ENCODE results near the gene CHURC1.

Gene CHURC1

DNA sequence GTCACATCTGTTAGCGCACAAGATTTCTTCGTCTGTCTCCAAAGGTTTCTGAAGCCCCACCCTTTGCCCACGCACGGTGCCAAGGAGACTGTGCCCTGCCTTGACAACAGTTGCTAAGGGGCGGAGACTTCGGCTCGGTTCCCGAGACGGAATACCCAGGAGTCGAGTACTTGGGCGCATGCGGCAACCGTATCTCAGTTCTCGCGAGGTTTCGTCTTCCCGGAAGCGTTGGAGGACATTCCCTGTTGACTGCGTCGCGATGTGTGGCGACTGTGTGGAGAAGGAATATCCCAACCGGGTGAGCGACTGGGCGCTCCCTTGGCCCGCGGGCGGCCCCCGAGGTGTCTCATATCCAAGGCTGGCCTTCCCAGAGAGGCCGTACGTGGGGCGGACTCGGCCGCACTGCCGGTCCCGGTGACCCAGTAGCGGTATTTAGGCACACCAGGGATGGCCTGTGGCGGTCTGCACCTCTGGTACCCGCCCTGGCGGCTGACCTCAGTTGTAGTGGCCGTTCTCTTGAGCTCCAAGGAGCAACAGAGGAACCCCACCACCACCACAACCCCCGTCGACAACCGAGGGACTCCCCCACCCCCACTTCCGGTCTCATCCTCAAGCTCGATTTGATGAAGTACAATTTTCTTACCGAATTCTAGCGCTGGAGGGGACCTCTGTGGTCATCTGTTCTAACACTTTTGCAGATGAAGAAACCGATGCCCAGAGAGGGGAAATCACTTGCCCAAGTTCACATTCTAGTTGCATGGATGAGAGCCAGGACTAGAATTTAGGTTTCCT, at the start of gene CHURC1:
CHURC1 (plus strand) TSS at position 219 of the 792 bp plus-strand sequence; CDS start at position 260, 41 bp downstream.
- peak; percentile 97 for DNase-seq

DNA sequence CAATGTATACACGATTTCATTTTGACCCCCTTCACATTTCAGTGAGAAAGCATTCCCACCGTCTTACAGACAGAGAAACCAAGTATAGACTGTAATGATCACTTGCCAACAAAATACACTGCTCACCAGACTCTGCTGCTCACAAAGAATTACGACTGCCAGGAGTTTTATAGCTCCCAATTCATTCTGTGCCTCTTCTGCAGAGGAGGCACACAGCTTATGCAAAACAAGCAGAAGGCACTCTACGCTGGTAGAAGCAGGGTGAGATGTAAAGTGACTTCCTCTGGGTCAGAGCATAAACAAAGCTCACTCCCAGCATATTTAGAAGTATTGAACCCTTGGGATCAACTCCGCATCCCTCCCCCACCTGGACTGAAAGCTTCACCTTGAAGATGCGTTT, 49.1 kb upstream of the CHURC1 start:
- DNase-seq = no peak

DNA sequence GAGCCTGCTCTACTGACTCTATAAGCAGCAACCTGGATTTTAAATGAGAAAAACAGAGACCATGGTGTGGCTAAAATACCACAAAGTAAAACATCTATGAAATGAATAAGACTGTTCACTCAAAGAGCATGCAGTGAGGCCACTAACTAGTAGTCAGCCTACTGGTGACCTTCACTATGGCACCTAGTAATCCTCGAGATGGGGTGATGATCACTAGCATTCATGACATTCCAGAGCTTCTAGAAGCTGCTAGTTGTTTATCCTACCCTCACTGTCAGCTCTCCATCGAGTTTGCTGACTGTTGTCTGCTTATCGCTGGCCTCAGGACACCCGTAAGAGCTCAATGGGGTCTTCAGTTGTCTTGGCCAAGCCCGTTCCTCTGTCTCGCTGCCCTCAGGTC, 48.3 kb upstream of the CHURC1 start:
- no peak for DNase-seq

DNA sequence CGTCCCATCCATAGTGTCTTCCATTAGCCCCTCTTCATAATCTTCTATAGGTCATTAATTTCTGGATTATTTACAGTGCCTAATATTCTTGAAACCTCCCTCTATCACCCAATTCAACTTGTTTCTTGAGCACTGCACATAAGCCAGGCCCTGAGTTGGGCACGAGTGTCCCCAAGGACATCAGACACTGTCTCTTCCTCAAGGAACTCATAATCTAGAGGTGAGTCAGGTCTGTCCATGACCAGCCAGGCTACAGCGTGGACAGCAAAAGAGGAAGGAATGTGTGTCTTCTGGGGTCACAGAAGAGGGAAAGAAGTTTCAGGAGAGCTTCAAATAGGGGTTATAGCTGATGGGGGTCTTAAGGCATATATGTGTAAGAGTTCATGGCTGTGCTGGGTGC, 47.1 kb upstream of the CHURC1 start:
- DNase-seq = no peak

DNA sequence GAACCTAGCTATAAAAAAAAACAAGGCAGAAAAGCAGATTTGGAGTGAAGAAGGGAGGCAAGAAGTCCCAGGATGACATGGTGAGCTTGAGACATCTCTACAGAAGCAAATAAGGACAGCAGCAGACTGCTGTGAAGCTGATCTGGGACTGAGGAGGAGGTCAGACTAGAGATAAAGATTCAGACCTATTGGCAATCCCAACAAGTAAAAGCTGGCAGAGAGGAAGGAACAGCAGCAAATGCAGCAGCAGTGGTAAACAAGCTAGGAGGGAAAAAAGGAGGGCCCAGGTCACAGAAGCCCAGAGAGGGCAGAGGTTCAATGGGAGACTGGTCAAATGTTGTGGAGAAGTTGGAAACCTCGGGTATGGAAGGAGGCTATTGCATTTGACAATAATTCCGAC, 45.9 kb upstream of the CHURC1 start:
- no peak for DNase-seq

DNA sequence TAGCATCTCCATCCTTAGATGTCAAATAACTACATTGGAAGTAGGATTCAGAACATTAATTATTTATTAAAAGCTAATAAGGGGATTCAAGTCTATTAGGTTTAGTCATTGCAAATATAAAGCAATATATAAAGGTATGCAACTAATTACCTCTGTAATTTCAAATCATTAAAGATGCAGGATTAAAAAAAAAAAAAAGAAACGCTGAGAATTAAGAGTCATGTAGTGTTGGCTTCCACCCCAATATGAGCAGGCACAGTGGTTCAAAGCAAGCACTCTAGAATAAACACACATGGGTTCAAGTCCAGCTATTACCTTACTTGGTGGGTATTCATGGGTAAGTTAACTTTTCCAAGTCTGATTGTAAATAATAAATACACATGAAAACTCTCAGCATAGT, 45.4 kb upstream of the CHURC1 start:
- DNase-seq = no peak

DNA sequence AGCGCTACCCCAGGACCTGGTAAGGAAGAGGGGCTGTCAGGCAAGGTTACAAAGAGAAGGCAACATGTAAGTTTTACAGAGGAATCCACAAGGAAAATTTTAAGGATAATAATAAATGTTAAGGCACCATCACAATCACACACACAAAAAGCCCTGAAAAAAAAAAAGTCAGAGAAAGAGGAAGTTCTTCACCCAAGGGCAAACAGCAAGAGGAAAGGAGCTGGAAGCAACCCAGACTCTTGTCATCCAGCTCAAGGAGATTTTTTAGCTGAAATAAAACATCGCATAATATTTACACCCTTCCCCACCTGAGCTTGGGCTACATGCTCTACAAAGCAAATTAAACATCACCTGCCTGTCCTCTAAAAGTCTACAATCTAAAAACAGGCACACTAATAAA, 44.1 kb upstream of the CHURC1 start:
- no peak for DNase-seq

DNA sequence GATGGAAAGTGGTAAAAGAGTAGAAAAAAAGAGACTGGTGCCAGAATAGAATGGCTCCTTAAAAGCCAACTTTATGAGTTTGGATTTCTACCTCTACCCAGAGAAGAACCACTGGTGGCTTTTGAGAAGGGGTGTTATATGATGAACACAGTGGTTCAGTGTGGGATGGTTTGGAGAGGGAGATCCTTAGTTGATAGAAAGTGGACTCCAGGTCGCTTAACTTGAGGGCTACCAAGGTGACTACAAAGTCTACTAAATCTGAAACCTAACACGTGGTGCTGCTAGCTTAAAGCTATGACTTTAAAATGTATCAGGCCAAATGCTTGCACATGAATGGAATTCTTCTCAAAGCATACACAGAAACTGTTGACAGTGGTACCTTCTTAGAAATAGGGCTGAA, 42.9 kb upstream of the CHURC1 start:
- DNase-seq = no peak

DNA sequence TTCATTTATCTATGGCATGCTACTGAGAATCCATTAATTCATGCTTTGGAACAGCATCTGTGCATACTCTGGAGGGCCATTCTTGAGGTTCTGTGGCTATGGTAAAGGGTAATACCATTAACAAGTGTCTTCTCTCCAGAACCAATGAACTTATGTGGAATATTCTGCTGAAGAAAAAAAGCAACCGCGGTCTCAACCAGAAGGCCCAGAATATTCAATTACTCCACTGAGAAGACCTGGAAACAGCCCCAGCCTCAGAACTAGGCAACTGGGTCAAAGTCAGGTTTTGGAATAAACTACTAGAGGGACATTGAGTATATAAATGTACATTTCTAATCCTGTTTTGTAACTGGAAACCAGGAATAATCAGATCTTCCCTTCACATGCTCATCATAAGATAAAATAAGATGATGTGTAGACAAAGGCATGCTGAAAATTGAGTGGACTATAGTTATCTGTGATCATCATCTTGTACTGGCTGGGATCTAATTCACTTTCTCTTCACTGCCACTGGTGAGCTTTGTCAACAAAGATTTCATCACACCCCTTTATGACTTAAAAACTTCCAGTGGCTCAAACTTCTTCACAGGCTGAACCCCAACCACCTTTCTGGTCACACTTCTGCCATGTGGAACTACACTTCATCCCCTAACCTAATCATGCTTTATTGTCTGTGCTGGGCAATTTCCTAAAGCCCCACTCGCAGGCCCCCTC, 40.6 kb upstream of the CHURC1 start:
- DNase-seq = no peak

DNA sequence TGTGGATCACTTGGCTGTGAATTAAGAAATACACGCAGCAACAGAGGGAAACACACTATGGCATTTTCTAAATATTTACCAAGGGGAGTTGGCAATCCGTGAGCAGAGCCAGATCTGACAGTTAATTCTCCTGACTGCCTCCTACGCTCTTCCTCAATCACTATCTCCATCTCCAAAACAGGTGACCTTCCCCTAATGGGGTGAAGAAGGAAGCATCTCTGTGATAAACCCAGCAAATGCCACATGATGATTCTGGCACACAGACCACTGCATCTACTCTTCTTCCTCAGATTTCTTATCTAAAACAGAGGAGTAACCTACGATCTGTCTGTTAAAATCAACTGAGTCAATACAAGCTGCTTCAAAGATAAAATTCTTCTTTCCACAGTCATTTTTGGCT, 38.9 kb upstream of the CHURC1 start:
- no peak for DNase-seq

DNA sequence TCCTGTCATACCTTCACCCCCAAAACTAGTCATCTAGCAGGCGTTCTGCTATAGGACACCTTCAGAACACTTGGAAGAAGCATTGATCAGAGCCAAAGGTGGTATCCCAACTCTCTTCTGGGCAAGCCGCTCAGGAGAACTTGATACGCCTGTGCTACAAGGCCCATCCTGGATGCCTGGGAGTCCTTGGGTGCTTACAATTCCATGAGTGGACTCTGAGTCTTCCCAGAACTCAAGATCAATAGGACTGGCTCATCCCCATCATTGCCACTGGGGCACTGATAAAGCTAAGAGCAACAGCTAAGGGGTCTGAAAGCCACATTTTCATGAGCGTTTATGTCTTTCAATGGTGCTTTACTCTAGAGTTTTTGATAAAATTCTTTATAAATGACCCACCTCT, 36.4 kb upstream of the CHURC1 start:
- no peak for DNase-seq

DNA sequence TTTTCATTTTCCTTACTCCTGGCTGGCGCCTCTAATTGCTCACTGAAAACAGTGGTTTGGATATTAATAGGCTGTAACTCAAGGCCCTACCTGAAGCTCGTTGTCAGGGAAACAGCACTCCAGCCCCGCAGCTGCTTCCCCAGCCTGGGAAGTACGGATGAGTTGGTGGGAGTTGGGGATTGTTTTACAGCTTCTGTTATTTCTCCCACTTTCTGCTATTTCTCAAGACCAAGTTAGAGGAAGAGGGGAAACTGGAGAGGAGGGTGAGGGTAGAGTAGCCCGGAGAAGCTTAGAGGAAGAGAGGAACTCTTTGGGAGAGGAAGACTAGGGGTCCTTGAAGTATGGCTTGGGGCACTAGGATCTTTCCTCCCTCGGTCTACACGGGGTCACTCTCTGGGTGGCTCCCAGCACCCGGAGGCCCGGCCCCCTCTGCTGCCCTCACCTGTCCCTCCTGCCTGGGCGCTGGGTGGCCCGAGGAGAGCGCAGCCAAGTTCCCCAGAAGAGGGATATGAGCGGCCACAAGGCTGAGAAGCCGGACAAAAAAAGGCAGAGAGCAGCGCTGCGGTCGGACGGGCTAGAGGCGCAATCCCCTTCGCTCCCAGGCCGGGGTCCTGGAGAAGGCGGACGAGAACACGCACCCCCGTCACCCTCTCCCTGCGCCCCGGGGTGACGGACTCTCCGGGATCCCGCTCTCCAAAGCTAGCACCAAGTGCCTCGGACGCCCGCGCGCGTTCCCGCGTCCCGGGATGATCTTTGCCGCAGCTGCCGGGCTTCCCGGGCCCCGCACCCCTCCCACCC, 35.2 kb upstream of the CHURC1 start:
- no peak for DNase-seq

DNA sequence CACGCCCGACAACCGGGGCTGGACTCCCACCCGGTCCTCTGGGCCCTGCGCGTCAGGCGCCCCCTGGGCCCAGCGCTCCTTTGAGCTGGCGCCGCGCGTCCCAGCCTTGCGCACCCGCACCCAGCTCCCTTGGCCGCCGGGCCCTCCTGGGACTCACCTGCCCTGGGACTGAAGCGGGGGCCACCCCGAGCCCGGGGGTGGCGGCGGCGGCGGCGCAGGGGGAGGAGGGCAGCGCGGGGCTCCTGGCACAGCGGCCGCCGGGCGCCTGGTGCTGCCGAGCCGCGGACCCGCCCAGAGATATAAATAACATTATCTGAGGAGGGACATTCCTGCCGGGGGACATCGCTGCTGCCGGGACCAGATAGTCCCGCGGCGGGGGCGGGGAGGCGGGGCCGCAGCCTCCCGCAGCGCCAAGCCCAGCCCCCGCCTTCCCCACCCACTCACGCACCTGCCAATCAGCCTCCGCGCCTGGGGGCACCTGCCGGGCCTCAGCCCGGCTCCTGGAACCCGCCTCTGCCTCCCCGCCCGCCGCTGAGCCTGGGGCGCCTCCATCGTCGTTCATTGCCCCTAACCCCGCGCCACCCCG, 34.5 kb upstream of the CHURC1 start, which contains the start of gene SPTB:
SPTB (minus strand) TSS at position 273 of the 586 bp plus-strand sequence. CDS start 56,813 bp downstream, outside the sequence.
- no peak for DNase-seq

DNA sequence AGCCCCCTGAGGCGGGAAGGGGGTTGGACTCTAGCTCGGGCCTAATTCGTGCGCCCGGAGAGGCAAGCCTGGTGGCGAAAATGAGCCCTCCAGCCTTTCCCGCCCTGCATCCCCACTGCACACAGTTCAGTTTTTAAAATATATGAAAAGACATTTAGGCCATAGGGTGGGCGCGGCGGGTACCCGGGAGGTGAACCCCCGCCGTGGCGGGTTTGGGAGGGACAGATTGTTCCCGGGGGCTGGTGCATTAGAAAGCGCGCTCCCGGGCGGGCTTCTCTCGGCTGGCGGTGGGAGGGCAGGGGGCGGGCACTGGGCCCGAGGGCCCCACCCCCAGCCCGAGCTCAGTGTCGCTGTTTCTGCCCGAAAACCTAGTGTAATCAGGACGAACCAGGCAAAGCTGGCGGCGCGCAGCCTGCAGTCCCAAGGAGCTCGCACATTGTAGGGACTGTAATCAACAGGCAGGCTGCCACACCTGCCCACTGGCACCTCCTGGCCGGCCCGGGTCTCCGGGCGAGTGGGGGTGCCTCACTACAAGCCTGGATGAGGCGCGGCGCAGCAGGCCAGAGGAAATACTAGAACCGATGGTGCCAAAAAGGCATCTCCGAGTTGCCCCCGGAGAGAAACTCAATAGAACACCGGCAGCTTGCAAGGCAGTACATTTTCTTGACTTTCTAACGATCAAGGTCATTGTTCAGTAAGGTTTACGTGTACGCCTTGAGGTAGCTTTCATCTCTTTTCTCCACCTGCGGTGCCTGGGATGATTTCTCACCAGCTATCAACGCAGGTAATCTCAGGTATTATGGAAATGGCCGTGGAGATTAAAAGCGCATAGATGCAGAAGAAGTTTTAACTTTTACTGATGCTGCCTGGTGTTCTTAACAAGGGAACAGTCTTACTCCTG, 33.8 kb upstream of the CHURC1 start:
- no peak for DNase-seq

DNA sequence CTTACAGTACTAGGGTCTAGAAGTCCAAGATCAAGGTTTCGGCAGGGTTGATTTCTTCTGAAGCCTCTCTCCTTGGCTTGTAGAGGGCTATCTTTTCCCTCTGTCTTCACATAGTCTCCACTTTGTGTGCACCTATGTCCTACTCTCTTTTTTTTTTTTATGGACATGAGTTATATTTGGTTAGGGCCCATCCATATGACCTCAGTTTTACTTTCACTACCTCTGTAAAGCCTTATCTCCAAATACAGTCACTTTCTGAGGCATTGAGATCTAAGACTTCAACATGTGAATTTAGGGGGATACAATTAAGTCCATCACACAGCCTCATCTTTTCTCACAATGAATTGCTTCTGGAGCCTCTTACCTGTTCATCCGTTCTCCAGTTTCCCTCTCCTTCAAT, 28.7 kb upstream of the CHURC1 start:
- no peak for DNase-seq

DNA sequence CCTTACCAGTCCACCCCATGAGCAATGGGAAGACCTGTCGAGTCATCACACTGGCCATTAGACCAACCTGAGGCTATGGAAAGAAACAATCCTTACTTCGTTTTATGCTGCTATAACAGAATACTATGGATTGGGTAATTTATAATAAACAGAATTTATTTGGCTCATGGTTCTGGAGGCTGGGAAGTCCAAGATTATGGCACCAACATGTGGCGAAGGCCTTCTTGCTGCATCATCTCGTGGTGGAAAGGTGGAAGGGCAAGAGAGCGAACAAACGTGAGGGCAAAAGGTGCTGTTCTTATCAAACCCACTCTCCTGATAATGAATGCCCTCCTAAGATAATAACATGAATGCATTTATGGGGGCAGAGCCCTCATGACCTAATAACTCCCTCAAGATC, 24.9 kb upstream of the CHURC1 start:
- DNase-seq = no peak

DNA sequence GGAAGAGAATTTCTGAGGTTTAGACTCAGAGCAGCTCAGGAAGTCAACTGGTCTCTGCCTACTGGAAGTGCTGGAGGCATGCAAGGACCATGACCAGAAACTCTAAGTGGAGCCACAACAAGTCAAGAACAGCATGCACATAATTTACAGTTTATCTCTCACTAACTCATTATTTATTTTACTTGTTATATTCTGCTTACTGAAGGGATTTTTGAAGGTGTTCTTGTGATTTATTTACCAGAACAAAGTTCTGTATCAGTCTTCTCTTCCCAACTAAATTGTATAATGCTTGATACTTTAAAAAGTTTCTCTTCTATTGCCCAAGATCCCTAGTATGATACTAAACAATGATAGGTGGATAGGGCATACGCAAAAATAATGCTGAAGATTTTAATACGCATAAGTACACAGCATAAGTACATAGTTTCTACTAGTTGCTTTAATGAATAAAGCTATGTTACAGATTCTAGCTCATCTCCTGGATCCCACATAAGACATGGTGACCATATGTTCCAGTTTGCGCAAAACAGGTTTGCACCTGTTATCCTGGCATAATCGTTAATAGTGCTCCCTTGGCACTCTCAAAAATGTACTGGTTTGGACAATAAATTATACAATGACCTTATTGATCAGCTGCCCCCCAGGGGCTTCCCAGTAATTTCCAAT, 22.9 kb upstream of the CHURC1 start:
- DNase-seq = no peak

DNA sequence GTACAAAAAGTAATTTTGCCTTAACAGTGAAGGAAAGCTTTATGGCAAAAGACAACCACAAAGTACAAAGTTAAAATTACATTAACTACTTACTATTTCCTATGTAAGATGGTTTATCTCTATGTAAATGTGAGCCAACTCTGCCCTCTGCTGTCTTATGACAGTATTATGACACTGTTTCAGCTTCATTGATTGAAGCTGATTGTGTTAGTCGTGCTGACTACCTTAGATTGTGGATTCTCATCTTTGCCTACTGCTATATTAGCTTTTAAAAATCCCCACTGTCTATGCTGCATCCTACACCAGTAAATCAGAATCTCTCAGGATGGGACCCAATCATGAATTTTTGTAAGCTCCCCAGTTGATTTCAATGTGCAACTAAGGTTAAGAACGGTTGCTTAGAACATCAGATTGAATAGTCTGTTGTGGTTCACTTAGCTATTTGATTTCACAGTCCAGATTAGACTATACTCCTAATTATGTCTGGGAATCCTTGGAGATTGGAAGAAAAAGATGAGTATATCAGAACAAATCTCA, 22.3 kb upstream of the CHURC1 start:
- DNase-seq = peak; percentile 66

DNA sequence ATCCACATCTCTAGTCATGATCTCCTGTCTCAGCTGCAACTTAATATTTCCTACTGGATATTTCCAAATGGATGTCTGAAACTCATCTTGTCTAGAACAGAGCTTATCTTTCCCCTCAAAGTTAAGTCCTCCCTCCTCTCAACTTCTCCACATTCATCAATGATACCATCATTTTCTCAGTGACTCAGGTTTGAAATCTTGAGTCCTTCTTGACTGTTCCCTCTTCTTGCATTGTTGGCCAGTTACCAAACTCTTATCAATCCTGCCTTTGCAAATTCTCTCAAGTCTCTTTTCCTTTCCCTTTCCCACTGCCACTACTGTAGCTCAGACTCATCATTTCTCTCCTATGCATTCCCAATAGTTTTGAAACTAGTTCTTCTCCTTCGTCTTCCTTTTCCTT, 14.3 kb upstream of the CHURC1 start:
- peak; percentile 25 for DNase-seq

DNA sequence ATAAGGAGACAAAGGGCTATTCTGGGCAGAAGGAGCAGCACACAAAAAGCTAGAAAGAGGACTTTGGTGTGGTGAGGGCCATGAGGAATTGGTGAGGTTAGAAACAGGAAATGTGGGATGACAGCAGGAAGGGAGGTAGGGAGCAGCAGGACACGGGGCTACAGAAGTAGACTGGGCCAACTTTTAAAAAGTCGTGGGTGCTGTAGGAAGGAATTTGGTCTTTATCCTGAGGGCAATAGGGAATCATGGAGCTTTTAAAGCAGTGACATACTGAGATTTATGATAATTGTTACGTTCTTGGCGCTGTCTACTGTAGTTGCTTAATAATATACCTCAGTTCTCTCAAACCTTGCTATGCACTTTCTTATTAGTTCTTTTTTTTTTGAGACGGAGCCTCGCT, 8.2 kb upstream of the CHURC1 start:
- no peak for DNase-seq

DNA sequence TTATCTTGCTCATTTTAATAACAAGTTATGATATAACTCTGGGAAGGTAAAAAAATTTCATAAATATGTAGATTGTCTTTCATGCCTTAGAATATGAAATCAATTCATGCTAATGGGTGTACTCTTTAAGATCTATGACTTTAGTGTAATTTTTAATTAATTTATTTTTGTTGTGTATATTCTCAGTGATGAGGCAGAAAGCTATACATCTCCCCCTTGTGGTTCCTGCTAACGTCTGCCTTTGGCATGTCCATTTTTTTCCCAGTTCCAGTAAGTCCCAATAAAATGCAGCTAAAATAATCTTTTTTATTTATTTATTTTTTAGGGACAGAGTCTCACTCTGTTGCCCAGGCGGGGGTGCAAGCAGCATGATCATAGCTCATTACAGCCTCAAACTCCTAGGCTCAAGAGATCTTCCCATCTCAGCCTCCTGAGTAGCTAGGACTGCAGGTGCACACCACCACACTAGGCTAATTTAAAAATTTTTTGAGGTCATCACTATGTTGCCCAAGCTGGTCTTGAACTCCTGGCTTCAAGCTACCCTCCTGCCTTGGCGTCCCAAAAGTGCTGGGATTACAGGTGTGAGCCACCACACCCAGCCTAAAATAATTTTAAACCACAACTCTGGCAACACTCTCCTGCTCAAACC, 3.3 kb upstream of the CHURC1 start:
- peak; percentile 12 for DNase-seq
